Sciatic nerve (tissue), 2 donors: ENCODE data around the gene CYS1. TPM values are rescaled to one million over a fixed set of nuclear protein-coding genes. Genes with fewer than 3 reads are reported as not detected.
"Not testable (repeated sequence)": the region's sequence is repeated elsewhere in the genome, so short reads cannot be mapped to it uniquely, and the experiment has no call there.

Experiments used
- ATAC-seq: fragments of 200-7000 bp; cut with Tn5 transposase; one replicate; pipeline ENCODE4 v1.9.1; 2020; ENCODE audit warnings: mild to moderate bottlenecking, moderate library complexity
- DNase-seq: peaks from one replicate; pipeline ENCODE4 v3.0.0-alpha.2; 2020; ENCODE audit warnings: low spot score
- intact Hi-C: fragments of 100-400 bp; cut with DNase I; formaldehyde crosslinking; loops from one replicate; pipeline ENCODE4 v1.14.2; 2022
- total RNA-seq: library from RNA; stranded (reverse); fragmentation: NEBNext Ultra II Directional; extraction: Animal tissue kit (Norgen Biotek cat#: 25700); gene quantifications from one replicate; pipeline ENCODE4 v1.2.1, GENCODE V29; 2021
- donor health status: DM: no; HTN: no; CAD: no.
- donor health status: DM: no; HTN: no; CAD: no.

CYS1 gene
- total RNA-seq, result 9.3 TPM

GRCh38 chr2:10079870-10080535 lies at the start of gene CYS1:
TSS of gene CYS1 (minus strand) at chr2:10080411. CDS start at chr2:10080223, 188 bp downstream.
- intact Hi-C loops, result loop anchor here (10.0 kb wide), 1 partner anchor 355 kb away; no protein-coding TSS in a partner anchor
- peak; percentile 9 for ATAC-seq
- DNase-seq, result no peak

DNA sequence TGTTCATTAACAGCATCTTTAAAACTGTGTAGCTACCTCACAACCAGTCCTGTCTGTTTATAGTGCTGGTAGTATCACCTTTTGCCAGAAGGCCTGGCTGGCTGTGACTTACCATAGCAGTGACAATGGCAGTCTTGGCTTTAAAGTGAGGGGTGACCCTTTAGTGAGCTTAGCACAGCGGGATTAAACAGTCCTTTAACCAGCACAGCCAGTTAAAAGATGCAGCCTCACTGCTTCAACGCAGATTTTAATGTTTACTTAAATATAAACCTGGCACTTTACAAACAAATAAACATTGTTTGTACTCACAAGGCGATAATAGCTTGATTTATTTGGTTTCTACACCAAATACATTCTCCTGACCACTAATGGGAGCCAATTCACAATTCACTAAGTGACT lies 49.3 kb upstream of the CYS1 start:
- ATAC-seq (no peak), DNase-seq (no peak)
- intact Hi-C loops, result loop anchor here (10.0 kb wide), 1 partner anchor 305 kb away; no protein-coding TSS in a partner anchor

- intact Hi-C loops, result loop anchor here (10.0 kb wide), 1 partner anchor 306 kb away; no protein-coding TSS in a partner anchor
- DNase-seq, result no peak
- ATAC-seq, result no peak
Measured at GRCh38 chr2:10128420-10128819, 48.2 kb upstream of the CYS1 start.

DNA sequence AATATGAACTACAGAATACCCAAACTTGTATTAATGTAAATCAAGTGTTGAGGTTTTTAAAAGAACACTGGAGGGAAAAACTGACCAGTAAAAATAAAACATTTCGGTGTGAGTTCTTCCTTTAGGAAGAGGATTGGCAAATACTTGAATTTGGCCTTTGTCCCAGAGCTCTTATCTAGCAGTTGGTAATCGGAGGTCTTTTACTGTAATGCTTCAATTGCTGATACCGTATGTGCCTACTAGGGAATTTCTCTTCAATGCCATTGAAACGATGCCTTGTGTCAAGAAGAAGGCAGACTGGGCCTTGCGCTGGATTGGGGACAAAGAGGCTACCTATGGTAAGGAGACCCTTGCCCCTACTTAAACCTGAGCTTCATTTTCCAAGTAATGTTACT lies 46.4 kb upstream of the CYS1 start:
- DNase-seq (no peak), ATAC-seq (no peak)
- intact Hi-C loops, result loop anchor here (10.0 kb wide), 1 partner anchor 308 kb away; no protein-coding TSS in a partner anchor

GRCh38 chr2:10125842-10126631 lies 45.8 kb upstream of the CYS1 start:
- DNase-seq (peak; percentile 6), ATAC-seq (no peak)
- intact Hi-C loops, result loop anchor here (10.0 kb wide), 1 partner anchor 309 kb away; no protein-coding TSS in a partner anchor

- DNase-seq, result peak; percentile 54
- intact Hi-C loops, result loop anchor here (10.0 kb wide), 1 partner anchor 310 kb away; no protein-coding TSS in a partner anchor
Measured at GRCh38 chr2:10124538-10125045, 44.4 kb upstream of the CYS1 start.

GRCh38 chr2:10123281-10123680 lies 43.1 kb upstream of the CYS1 start:
- intact Hi-C loops, result loop anchor here (10.0 kb wide), 1 partner anchor 312 kb away; no protein-coding TSS in a partner anchor
- ATAC-seq (no peak), DNase-seq (no peak)

More at GRCh38 chr2:10124538-10125045, 44.4 kb upstream of the CYS1 start:
- no peak for ATAC-seq

- ATAC-seq, result peak; percentile 97
- intact Hi-C loops, result loop anchor here (10.0 kb wide), 1 partner anchor 312 kb away; no protein-coding TSS in a partner anchor
- DNase-seq, result peak; percentile 95
Measured at GRCh38 chr2:10122500-10123280, 42.5 kb upstream of the CYS1 start, which contains the start of gene RRM2. TSS of gene RRM2 (plus strand) at chr2:10122739. CDS start at chr2:10122799, 60 bp downstream.

DNA sequence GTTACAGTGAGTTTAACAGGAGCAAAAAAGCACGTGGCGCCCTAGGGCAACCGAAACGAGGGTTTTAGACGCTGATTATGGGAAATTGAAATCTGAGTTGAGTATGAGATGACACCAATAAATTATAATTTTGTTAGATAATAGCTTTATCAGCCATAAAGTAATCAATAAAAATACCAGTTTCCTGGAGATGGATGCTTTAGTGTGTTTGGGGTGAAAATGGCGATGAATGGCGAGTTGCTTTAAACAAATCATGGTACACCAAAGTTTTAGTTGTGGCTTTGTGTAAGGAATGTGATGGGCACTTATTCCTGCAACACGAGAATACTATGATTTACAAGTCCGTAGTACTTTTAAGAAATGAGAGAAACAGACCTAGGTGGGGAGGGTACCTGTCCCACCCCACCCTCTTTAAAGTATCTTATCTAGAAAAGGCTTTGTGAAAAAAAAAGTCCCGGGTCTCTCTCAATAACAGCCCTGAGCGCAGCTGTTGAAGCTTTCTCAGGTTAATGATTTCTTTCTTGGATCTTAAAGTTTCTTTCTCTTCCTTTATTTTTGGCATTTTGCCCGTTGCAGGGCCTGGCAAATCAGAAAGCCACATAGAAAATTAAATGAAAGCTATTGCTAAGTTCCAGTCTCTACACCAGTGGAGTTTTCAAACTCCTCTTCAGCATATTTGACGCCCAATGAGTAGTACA lies 40.8 kb upstream of the CYS1 start:
- intact Hi-C loops, result loop anchor here (10.0 kb wide), 1 partner anchor 314 kb away; no protein-coding TSS in a partner anchor
- ATAC-seq (no peak), DNase-seq (no peak)

GRCh38 chr2:10120158-10120876 lies 40.1 kb upstream of the CYS1 start:
- ATAC-seq (peak; percentile 91), DNase-seq (peak; percentile 91)
- intact Hi-C loops, result loop anchor here (10.0 kb wide), 1 partner anchor 314 kb away; no protein-coding TSS in a partner anchor

DNA sequence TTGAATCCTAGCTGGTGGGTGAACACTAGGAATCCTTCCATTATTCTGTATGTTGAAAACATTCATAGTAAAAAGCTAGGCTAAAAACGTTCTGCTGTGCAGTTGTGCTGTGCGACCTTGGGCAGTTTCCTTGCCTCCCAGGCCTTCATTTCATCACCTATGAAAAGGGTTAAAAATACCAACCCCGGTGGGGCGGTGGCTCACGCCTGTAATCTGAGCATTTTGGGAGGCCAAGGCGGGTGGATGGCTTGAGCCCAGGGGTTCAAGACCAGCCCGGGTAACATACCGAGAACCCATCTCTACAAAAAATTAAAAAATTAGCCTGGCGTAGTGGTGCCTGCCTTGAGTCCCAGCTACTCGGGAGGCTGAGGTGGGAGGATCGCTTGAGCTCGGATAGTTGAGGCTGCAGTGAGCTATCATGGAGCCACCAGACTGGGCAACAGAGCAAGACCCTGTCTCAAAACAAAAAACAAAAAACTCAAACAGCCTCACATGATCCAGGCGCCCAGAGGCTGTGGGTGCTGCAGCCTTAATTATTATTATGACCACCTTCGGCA lies 39.5 kb upstream of the CYS1 start:
- DNase-seq, result no peak
- intact Hi-C loops, result loop anchor here (10.0 kb wide), 1 partner anchor 315 kb away; no protein-coding TSS in a partner anchor
- ATAC-seq, result no peak

GRCh38 chr2:10119027-10119325 lies 38.8 kb upstream of the CYS1 start:
- ATAC-seq (no peak), DNase-seq (no peak)
- intact Hi-C loops, result no loop called here

- intact Hi-C loops, result no loop called here
- ATAC-seq, result no peak
- no peak for DNase-seq
Measured at GRCh38 chr2:10109311-10109710, 29.1 kb upstream of the CYS1 start.

DNA sequence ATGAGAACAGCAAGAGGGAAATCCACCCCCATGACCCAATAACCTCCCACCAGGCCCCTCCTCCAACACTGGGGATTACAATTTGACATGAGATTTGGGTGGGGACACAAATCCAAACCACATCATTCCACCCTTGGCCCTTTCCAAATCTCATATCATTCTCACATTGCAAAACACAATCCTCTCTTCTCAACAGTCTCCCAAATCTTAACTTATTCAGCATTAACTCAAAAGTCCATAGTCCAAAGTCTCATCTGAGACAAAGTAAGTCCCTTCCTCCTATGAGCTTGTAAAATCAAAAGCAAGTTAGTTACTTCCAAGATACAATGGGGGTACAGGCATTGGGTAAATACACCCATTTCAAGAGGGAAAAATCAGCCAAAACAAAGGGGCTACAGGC lies 24.7 kb upstream of the CYS1 start:
- DNase-seq, ATAC-seq, intact Hi-C loops: not testable (repeated sequence)

DNA sequence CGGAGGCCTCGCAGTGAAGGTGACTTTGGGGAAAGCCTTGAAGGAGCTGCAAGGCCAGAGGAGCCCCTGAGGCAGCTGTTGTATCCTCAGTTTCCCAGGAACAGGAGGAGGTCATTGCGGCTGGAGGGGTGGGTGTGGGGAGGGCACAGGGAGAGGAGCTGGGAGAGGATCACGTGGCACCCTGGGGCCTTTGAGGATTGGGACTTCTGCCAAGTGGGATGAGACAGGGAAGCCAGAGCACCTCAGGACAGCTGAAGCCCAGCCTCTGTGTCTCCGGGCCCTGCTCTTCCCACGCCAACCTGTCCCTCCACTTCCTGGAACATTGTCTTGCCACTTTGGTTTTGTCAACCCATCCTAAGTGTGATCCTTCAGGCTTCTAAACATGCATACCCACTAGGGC lies 23.0 kb upstream of the CYS1 start:
- ATAC-seq (no peak), DNase-seq (no peak)
- intact Hi-C loops, result no loop called here

GRCh38 chr2:10101491-10101890 lies 21.3 kb upstream of the CYS1 start:
- intact Hi-C loops, result no loop called here
- ATAC-seq, result no peak

More at GRCh38 chr2:10101491-10101890, 21.3 kb upstream of the CYS1 start:
- DNase-seq, result no peak
